UCSD-AML1 (cell line): ENCODE measurements around the gene FLVCR1.

Experiments
- DNase-seq: peaks from one replicate; lab custom pipeline; 2025; ENCODE audit not compliant: unreplicated experiment; lab: John Stamatoyannopoulos, UW

Gene FLVCR1

DNA sequence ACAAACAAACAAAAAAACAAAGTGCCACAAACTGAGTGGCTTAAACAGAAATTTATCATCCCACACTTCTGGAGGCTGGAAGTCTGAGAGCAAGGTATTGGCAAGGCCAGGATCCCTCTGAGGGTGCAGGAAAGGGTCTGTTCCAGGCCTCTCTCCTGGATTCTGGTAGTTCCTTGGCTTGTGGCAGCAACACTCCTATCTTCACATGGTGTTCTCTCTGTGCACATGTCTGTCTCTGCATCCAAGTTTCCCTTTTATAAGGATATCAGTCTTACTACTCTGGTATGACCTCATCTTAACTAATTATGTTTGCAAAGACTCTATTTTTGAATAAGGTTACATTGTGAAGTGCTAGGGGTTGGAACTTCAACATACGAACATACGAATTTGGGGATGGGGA is 87.0 kb downstream of the FLVCR1 start:
- no peak for DNase-seq

DNA sequence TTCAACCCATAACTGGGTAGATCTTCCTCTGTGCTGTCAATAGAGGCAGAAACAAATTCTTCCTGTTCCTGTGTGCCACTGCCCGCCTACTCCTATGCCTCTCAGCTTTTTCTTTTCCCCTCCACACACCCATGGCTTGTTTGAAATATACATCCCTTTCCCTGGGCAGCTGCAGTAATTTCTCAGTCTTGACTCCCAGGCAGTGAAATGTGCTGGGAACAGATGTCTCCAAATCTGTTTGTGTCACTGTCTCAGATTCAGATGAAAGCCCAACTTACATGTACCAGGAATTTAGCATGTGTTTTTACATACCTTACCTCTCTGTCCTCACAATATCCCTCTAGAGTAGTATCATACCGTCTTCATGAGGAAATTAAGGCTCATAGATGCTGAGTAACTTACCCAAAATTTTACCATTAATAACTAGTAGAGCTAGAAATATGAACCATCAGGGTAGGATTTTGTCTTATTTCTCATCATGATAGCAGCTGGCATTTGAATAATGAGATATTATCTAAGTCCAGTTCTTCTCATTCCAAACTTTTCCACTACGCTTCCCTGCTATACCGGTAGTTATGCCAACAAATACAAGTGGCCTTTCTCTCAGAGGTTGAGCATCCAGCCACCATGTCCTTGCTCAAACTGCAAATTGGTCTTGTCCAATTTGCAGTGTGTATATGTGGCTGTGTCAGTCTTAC is 87.5 kb downstream of the FLVCR1 start:
- no peak for DNase-seq

DNA sequence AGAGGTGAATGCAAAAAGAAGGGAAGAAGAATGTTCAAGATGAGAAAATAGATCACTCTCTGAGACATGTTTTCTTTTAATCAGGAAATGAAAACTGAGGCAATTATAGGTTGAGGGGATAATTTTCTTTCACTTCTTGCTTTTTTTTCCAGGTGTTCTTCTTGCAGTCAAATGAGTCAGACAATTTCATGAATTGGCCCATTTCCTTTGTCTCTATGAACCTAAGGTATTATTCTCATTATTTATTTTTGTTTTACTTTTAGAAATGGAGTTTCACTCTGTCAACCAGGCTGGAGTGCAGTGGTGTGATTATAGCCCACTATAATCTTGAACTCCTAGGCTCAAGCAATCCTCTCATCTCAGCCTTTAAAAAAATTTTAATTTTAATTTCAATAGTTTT is 88.8 kb downstream of the FLVCR1 start:
- DNase-seq, result no peak
